Measurements from ENCODE around the gene DGKB. TPM values are rescaled to one million over a fixed set of nuclear protein-coding genes. Genes with fewer than 3 reads are reported as not detected.

The DGKB gene
- total and polyA plus RNA-seq, 2 of the 8 experiments (the other 6 are each of a cell fraction or from before 2014, with no cell fraction given), result 1.9 to 2.6 TPM

DNA sequence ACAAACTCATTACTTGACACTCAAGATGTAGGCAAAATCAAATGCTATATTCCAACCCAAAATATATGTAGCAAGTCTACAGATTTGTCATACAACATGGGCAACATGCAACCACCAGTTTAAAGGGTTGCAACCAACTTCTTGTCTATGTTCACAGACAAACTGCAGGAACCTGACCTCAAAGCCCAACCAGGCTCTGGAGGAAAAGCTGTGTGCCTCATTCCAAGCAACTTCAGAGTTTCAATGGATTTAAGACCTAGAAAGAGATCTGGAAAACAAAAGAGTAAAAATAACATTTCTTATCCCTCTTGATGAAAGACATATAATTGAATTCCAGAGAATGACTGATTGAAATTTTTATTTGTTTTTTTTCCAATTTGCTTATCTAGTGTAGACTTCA, 612.6 kb downstream of the DGKB start (continued):
- TF ChIP-seq EZH2 (IDR thresholded peaks at IDR 0.05; ENCODE audit: low read depth, low read length, severe bottlenecking), result no peak
- no peak for TF ChIP-seq POLR2A (IDR thresholded peaks at IDR 0.05; ENCODE audit: control extremely low read depth in 1 of 2, low read depth in 2 of 2, low read length in 2 of 2)
- no peak for TF ChIP-seq SP1 (IDR thresholded peaks at IDR 0.05; ENCODE audit: low read depth, low read length)
- TF ChIP-seq EP300 (IDR thresholded peaks at IDR 0.05; ENCODE audit: borderline replicate concordance in 1 of 2, low read depth in 2 of 2, low read length in 2 of 2), result no peak
- TF ChIP-seq, protein P1, sequence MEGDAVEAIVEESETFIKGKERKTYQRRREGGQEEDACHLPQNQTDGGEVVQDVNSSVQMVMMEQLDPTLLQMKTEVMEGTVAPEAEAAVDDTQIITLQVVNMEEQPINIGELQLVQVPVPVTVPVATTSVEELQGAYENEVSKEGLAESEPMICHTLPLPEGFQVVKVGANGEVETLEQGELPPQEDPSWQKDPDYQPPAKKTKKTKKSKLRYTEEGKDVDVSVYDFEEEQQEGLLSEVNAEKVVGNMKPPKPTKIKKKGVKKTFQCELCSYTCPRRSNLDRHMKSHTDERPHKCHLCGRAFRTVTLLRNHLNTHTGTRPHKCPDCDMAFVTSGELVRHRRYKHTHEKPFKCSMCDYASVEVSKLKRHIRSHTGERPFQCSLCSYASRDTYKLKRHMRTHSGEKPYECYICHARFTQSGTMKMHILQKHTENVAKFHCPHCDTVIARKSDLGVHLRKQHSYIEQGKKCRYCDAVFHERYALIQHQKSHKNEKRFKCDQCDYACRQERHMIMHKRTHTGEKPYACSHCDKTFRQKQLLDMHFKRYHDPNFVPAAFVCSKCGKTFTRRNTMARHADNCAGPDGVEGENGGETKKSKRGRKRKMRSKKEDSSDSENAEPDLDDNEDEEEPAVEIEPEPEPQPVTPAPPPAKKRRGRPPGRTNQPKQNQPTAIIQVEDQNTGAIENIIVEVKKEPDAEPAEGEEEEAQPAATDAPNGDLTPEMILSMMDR (IDR thresholded peaks at IDR 0.05; ENCODE audit: control extremely low read depth in 1 of 3, insufficient read depth in 1 of 3, low read depth in 1 of 3, low read length in 3 of 3), result no peak
- TF ChIP-seq, protein P2, sequence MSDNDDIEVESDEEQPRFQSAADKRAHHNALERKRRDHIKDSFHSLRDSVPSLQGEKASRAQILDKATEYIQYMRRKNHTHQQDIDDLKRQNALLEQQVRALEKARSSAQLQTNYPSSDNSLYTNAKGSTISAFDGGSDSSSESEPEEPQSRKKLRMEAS (IDR thresholded peaks at IDR 0.05), result no peak

Data from H1 (cell line).